Measurements from ENCODE around the gene ANKS3.

The ANKS3 gene

GRCh38 chr16:4734063-4734729 lies at the start of gene ANKS3, which contains the start of gene DNAAF8:
Gene ANKS3, minus strand, starts transcription at chr16:4734271. Its CDS starts 4,122 bp downstream, at chr16:4730149.
Gene DNAAF8, plus strand, starts transcription at chr16:4734537. Its CDS starts 1,978 bp downstream, at chr16:4736515.
- peak; percentile 82 for DNase-seq

GRCh38 chr16:4783251-4783950 lies 49.3 kb upstream of the ANKS3 start:
- DNase-seq = no peak

- DNase-seq = no peak
These were observed 46.2 kb upstream of the ANKS3 start for GRCh38 chr16:4780235-4780634.

- no peak for DNase-seq
These were observed 44.0 kb upstream of the ANKS3 start for GRCh38 chr16:4778050-4778392.

GRCh38 chr16:4777339-4778049 lies 43.4 kb upstream of the ANKS3 start:
- no peak for DNase-seq

- no peak for DNase-seq
These were observed 42.2 kb upstream of the ANKS3 start for GRCh38 chr16:4776141-4776705.

GRCh38 chr16:4775005-4775404 lies 40.9 kb upstream of the ANKS3 start:
- no peak for DNase-seq

- no peak for DNase-seq
These were observed 38.3 kb upstream of the ANKS3 start for GRCh38 chr16:4772351-4772750.

- DNase-seq = no peak
These were observed 37.6 kb upstream of the ANKS3 start for GRCh38 chr16:4771646-4772045.

GRCh38 chr16:4769306-4769638 lies 35.2 kb upstream of the ANKS3 start:
- DNase-seq = no peak

GRCh38 chr16:4768549-4769305 lies 34.7 kb upstream of the ANKS3 start:
- peak; percentile 83 for DNase-seq

- no peak for DNase-seq
These were observed 33.9 kb upstream of the ANKS3 start for GRCh38 chr16:4767872-4768548.

- DNase-seq = peak; percentile 99
These were observed 33.0 kb upstream of the ANKS3 start, which contains the start of gene ZNF500 for GRCh38 chr16:4766875-4767628. Gene ZNF500, minus strand, starts transcription at chr16:4767162. Its CDS starts 1,184 bp downstream, at chr16:4765978.

- no peak for DNase-seq
These were observed 31.7 kb upstream of the ANKS3 start for GRCh38 chr16:4765511-4766474.

- DNase-seq = no peak
These were observed 29.7 kb upstream of the ANKS3 start for GRCh38 chr16:4763791-4764190.

- no peak for DNase-seq
These were observed 28.1 kb upstream of the ANKS3 start for GRCh38 chr16:4762205-4762604.

GRCh38 chr16:4760221-4760910 lies 26.3 kb upstream of the ANKS3 start:
- DNase-seq = no peak

- DNase-seq = no peak
These were observed 21.6 kb upstream of the ANKS3 start for GRCh38 chr16:4755687-4756086.

GRCh38 chr16:4754865-4755264 lies 20.8 kb upstream of the ANKS3 start:
- DNase-seq = no peak

- DNase-seq = no peak
These were observed 19.2 kb upstream of the ANKS3 start for GRCh38 chr16:4753227-4753626.
